Stimulated activated naive CD4-positive, alpha-beta T cell (primary cell): ENCODE results near the gene LONP2.
A peak's percentile ranks its signal among the peaks of the same experiment; 100 is the strongest.
"Not testable (repeated sequence)": the region's sequence is repeated elsewhere in the genome, so short reads cannot be mapped to it uniquely, and the experiment has no call there.

Experiments
- DNase-seq, 6 experiments: peaks; one replicate each; lab custom pipeline; 2025; lab: John Stamatoyannopoulos, UW

The LONP2 gene

DNA sequence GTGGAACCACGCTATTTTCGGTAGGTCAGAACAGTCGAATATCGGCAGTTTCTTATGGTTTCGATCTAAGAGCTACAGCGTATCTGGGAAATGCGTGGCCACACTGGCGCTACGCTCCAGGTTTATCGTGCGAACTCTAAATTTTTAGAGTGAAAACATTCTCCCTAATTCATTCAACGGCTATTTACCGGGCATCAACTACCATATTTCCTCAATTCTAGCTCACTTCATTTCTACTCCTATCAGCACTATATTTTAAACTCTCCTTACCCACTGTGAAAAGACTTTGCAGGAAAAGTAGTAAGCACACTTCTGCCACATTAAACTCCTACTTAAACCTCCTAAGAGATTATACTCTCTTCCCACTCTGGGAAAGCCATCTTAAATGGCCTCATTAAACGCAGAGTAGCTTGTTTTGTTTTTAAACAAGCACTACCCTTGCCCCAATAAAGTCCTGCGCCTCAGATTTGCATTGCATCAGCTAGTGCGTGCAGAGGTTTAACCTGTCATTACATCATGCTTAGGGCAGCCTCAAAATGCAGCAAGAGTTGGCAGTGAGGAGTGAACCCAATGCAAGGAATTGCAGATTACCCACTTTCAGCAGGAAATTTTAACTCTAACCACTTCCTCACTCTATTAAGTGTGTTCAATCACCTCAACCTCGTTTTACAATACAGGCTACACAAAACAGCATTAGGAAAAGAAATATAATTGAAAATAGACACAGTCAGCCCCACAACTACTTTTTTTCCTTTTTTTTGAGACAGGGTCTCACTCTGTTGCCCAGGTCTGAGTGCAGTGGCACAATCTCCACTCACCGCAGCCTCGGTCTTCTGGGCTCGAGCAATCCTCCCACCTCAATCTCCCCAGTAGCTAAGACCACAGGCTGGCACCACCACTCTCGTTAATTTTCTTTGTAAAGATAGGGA lies 122.3 kb downstream of the LONP2 start:
- DNase-seq: peak in 5 of 6 experiments; percentile 24 to 83 (median 67)

GRCh38 chr16:48367441-48368049 lies 123.4 kb downstream of the LONP2 start:
- DNase-seq: no peak

GRCh38 chr16:48369765-48370164 lies 125.7 kb downstream of the LONP2 start:
- no peak for DNase-seq

GRCh38 chr16:48370229-48370628 lies 126.1 kb downstream of the LONP2 start:
- DNase-seq: no peak

GRCh38 chr16:48370668-48371392 lies 126.7 kb downstream of the LONP2 start:
- DNase-seq: not testable (repeated sequence)

DNA sequence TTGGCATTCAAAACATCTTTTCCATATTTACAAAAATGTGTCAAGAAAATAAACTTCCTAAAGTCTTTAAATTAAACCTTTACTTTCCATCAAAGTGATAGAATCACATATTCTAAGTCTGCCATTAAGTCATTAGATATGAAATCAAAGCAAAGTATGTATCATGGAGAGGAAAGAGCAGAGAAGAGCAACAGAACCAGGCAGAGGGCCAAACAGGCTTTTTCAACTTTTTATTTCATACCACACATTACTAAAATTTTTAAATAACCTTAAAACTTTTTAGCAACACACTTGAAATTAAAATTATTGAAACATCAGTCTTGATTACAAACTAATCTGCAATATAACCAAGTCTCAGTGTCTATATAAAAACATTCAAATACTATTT lies 127.3 kb downstream of the LONP2 start:
- no peak for DNase-seq

DNA sequence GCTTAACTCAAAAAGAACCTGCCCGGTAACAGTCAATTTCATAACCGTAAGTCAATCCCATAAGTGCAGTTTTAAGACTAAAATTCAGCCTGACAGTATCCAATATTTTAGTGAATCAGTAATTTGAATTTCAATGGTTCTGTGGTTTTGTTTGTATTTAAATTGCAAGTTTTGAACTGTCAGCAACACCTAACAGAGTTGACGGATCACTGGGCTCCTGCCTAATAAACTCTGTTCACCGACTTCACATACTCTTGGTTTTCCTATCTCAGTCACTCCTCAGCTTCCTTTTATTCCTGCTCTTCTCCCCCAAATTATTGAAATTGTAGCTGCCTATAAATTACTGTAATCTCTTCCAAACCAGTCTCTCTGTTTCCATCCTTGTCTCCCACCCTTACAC lies 128.6 kb downstream of the LONP2 start:
- no peak for DNase-seq

DNA sequence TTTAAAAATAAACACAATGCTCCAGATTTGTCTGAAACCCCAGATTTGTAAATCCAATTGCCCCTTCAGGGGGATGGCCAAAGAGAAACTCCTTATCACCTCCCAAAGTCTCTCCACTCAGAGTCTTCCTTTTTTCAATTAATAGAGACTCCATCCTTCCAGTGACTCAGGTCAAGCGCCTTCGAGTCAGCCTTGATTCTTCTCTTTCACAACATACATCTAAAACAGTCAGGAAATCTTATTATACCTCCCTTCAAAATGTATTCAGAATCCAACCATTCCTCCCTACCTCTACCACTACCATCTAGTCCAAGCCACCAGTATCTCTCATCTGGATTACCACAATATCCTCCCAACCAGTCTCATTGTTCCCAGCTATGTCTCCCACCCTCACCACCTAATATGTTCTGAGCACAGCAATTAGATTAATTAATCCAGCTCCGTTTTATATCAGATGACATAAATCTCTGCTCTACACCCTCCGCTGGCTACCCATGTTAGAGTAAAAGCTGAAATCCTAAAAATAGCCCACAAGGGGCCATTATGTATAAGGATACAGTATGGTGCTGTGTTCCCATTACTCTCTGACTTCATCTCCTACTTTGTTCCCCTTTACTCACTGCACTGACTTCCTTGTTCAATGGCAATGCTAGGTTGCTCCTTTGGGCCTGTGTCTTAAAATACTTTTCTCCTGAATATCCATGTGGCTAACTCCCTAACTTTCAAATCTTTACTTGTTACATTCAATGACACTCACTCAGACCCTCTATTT lies 129.3 kb downstream of the LONP2 start:
- no peak for DNase-seq

- DNase-seq: no peak
Observed at GRCh38 chr16:48374255-48374654, 130.2 kb downstream of the LONP2 start.

DNA sequence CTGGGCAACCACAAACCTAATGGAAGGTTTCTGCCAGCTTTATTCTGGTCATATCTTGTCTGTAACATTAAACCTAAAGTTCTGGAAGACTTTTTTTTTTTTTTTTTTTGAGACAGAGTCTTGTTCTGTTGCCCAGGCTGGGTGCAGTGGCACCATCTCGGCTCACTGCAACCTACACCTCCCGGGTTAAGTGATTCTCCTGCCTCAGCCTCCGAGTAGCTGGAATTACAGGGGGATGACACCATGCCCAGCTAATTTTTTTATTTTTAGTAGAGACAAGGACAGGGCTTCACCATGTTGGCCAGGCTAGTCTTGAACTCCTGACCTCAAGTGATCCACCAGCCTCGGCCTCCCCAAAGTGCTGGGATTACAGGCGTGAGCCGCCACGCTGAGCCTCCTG lies 133.2 kb downstream of the LONP2 start:
- DNase-seq: not testable (repeated sequence)

DNA sequence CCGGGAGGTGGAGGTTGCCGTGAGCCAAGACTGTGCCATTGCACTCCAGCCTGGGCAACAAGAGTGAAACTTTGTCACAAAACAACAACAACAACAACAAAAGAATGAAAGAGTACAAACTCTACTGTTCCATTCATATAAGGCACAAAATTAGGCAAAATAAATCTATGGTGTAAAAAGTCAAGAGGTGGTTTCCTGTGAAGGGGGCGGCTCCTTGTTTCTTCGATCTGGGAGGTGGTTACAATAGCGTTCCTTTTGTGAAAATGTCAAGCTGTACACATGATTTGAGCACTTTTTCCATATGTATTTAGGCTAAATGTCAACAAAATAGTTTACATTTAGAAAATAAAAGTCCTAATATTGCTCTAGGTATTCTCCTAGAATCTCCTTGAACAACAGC lies 134.2 kb downstream of the LONP2 start:
- DNase-seq: peak in 1 of 6 experiments; percentile 12

DNA sequence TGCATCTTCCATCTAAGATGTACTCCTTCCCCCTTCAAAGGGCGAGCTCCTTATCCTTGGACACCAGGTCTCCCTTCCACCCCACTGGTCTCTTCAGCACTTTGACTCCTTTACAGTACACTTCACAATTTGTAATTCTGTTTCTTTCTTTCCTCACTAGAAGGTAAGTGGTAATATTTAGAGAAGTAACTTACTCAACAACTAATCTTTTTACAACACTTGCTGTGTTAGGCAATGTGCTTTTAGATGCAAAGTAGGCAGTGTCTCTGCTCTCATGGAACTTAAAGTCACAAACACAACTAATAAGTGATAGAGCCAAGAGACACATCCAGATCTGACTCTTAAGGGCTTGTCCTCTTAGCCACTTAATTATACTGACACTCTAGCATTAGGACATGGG lies 134.7 kb downstream of the LONP2 start:
- DNase-seq: no peak

DNA sequence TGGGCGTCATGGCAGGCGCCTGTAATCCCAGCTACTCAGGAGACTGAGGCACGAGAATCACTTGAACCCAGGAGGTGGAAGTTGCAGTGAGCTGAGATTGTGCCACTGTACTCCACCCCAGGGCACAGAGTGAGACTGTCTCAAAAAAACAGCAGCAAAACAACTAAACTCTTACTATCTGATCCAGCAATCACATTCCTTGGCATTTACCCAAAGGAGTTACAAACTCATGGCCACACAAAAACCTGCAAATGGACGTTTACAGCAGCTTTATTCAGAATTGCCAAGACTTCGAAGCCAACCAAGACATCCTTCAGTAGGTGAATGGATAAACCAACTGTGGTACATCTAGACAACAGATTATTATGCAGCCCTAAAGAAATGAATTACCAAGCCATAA lies 137.1 kb downstream of the LONP2 start:
- DNase-seq: no peak

GRCh38 chr16:48382131-48382530 lies 138.0 kb downstream of the LONP2 start:
- DNase-seq: no peak

DNA sequence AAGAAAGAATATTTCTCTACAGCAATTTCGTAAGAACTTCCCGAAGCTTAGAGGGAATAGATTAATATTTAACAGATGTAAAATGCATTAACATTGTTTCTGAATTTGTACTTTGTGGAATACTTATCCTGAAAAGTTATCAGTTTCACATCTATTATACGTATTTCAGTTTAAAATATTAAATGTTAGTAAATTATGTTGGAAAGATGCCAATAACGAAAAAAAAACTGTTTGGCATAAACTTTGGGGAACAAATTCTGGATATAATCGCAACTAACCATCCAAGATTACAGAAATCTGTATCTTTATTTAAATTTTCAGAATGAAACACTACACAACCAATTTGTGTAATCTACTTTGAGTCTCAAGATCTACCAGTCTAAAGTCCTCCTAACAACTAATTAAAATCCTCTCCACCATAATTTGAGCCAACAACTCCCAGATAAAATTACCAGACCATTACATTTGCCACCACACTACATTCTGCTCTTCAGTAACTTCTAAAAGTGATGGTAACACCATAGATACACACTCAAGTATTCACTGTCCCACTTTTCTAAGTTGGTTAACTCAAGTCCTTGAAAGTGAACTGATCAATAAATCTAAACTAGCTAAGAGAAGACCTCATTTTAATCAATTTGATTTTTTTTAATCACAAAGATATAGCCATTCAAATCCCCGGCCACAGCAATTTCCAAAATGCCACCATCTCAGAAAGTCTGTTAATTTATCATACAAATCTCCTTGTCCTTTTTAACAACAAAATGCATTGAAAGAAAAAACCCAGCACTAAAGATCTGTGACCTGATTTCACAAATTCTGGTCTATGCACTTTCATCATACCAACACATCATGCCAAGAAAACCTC lies 139.1 kb downstream of the LONP2 start:
- no peak for DNase-seq

DNA sequence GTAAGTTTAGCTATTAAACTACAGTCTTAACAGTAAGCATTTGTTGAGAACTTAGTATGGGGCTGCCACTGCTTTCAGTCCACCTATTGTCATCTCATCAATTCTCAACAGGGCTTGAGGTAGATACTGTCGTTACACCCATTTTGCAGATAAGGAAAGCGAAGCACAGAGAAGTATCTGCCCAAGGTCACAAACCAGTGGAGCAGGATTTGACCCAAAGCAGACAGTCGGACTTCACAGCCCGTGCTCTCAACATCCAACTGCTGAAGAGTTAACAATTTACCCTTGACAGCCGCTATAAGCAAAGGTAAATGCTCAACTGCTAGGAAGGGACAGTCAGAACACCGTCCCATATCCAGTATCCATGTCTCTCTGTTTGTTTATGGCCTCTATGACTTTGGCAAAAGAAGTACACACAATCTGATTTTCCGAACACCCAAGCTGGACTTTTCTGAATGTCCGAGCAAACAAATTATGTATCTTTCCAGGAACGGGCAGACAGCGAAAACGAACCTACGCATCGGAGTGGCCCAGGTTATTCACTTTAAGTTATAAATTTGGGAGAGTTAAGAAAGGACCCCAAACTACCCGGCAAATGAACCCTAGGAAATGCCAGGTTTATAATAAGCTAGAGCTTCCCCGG lies 139.9 kb downstream of the LONP2 start:
- DNase-seq: peak in 1 of 6 experiments; percentile 44

DNA sequence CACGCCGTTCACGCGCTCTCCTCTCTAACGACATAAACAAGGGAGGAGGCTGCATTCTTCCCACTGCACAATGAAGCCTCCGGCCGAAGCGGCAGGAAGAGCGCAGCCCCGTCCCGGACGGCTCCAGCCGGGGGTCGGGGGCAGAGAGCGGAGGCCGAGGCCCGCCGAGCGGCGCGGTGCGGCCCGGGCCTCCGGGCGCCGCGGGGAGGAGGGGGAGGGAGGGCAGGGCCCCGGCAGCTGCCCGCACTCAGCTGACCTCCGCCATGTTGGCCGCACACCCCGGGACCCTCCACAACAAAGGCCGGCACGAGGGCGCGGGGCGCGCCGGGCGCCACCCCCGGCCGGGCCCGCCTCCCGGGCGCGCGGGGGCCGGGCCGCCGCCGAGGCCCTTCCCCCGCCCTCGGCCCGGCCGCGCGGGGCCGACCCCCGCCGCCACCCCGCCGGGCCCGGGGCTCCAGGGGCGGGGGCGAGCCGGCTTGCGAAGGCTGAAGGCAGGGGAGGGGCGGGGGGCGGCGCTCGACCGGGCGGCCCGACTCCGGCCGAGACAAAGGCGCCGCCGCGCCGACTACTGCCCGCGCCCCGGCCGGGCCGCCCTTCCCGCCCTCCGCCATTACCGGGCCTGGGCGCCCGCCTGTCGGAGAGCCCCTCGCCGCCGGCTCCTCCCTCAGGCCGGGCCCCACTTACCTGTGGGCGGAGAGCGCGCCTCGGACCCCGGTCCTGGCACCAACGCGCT lies 140.6 kb downstream of the LONP2 start:
- DNase-seq: peak in 4 of 6 experiments; percentile 23 to 64 (median 40)

DNA sequence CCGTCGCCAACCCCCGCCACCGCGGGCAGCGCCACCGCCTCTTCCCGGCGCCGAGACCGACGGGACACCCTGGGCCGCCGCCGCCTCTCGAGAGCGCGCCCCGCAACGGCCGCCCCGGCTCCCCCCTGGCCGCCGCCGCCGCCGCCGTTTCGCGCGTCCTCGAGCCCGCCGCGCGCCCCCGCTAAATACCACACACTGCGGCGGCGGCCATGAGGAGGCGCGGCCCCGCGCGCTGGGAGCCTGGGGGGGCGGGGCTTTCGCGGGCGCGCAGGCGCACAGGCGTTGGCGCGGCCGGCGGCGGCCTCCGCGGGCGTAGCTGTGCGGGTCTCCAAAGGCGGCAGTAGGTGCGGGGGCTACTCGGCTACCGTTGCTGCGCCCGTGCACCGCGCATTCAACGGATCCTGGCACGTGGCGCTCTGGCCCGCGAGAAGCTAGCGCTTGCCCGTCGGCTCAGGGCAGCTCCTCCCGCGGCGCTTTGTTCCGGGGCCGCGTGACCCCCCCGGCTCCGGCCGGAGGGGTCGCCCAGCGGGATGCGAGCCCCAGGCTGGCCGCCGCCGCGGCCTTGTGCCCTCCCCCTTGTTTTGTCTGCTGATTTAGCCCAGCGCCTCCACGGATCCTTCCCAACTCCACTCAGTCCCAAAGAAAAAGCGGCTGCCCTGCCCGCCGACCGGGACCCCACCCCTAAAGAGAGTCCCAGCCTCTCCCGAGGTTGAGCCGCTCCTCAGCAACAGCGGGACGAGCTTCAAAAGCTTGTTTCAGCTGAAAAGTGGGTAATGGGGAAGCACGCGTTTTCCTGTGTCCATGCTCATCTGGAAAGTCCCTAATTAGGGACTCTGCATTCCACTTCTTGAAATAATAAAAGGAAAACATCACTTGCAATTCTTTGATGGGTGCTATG lies 141.4 kb downstream of the LONP2 start, which contains the start of gene SIAH1:
TSS of gene SIAH1 (minus strand) at position 161 of the 898 bp plus-strand sequence. CDS start 22,985 bp downstream, outside the sequence.
- DNase-seq: peak; percentile 70 to 91 (median 85)
